OCI-LY1 (cell line): ENCODE results near the gene MYO1D.

ENCODE experiments used
- H2AFZ ChIP-seq: fragments of 200-600 bp; sonication (generic), shearing (Covaris generic); 2 replicates; pipeline ENCODE4 v1.6.0; 2014; ENCODE audit warnings: antibody characterized with exemption, mild to moderate bottlenecking, low read length
- H3F3A ChIP-seq: fragments of 200-600 bp; sonication (generic), shearing (Covaris generic); 2 replicates; pipeline ENCODE4 v1.6.0; 2014; ENCODE audit warnings: mild to moderate bottlenecking, antibody characterized with exemption, low read length, moderate library complexity; ENCODE audit not compliant: insufficient read depth
- H3K27ac ChIP-seq: fragments of 200-600 bp; sonication (generic); 2 replicates; pipeline ENCODE4 v1.5.1; 2014; ENCODE audit warnings: low read length, mixed run types, mild to moderate bottlenecking, low read depth; ENCODE audit not compliant: poor library complexity, severe bottlenecking
- H3K27me3 ChIP-seq: fragments of 200-600 bp; sonication (generic); 2 replicates; pipeline ENCODE4 v1.6.0; 2014; ENCODE audit warnings: antibody characterized with exemption, mild to moderate bottlenecking, low read length, moderate library complexity; ENCODE audit not compliant: insufficient read depth
- H3K36me3 ChIP-seq: fragments of 200-600 bp; sonication (generic); 2 replicates; pipeline ENCODE4 v1.6.1; 2014; ENCODE audit warnings: mild to moderate bottlenecking, antibody characterized with exemption, low read length, moderate library complexity, mixed read lengths; ENCODE audit not compliant: insufficient read depth
- H3K4me1 ChIP-seq: fragments of 200-600 bp; sonication (generic); 2 replicates; pipeline ENCODE4 v1.5.1; 2014; ENCODE audit warnings: mild to moderate bottlenecking, low read length, moderate library complexity; ENCODE audit not compliant: insufficient read depth, severe bottlenecking
- H3K4me2 ChIP-seq: fragments of 200-600 bp; sonication (generic), shearing (Covaris generic); 2 replicates; pipeline ENCODE4 v1.6.1; 2014; ENCODE audit warnings: low read length
- H3K4me3 ChIP-seq: fragments of 200-600 bp; sonication (generic); 2 replicates; pipeline ENCODE4 v1.5.1; 2014; ENCODE audit warnings: low read length, low read depth, mild to moderate bottlenecking, mixed read lengths; ENCODE audit not compliant: poor library complexity, severe bottlenecking
- H3K79me2 ChIP-seq: fragments of 200-600 bp; shearing (Covaris generic); 2 replicates; pipeline ENCODE4 v1.6.1; 2016; ENCODE audit warnings: mixed run types, low read length, mixed read lengths; ENCODE audit not compliant: insufficient read depth
- H3K9ac ChIP-seq: fragments of 200-600 bp; sonication (generic), shearing (Covaris generic); 2 replicates; pipeline ENCODE4 v1.6.1; 2014; ENCODE audit warnings: mild to moderate bottlenecking, low read length, mixed read lengths
- H3K9me2 ChIP-seq: fragments of 200-600 bp; sonication (generic), shearing (Covaris generic); 2 replicates; pipeline ENCODE4 v1.6.1; 2014; ENCODE audit warnings: low read depth, mild to moderate bottlenecking, low read length, mixed read lengths
- H3K9me3 ChIP-seq: fragments of 200-600 bp; shearing (Covaris generic); 2 replicates; pipeline ENCODE4 v1.6.1; 2014; ENCODE audit warnings: low read length, mixed read lengths
- H4K20me1 ChIP-seq: fragments of 200-600 bp; sonication (generic), shearing (Covaris generic); 2 replicates; pipeline ENCODE4 v1.6.0; 2016; ENCODE audit warnings: mild to moderate bottlenecking, low read length; ENCODE audit not compliant: insufficient read depth
- CTCF ChIP-seq: fragments of 200-600 bp; sonication (generic), shearing (Covaris generic); IDR thresholded peaks from 2 replicates; pipeline ENCODE4 v1.5.1; 2017; ENCODE audit warnings: mild to moderate bottlenecking, antibody characterized with exemption, low read length, moderate library complexity, mixed read lengths
- EZH2 ChIP-seq: fragments of 200-600 bp; sonication (generic), shearing (Covaris generic); IDR thresholded peaks from 2 replicates; pipeline ENCODE4 v1.8.0; 2017; ENCODE audit warnings: borderline replicate concordance, mixed run types, mild to moderate bottlenecking, antibody characterized with exemption, low read length, moderate library complexity, mixed read lengths

The MYO1D gene

GRCh38 chr17:32806646-32807045 is 70.3 kb downstream of the MYO1D start:
- H3K9ac ChIP-seq = no peak overlapping the region
- no peak for TF ChIP-seq CTCF
- TF ChIP-seq EZH2 = no peak
- H4K20me1 ChIP-seq = no peaks in the 10 kb centered on the region
- H3K79me2 ChIP-seq = no peaks in the 10 kb centered on the region
- H3K4me2 ChIP-seq = no peak overlapping the region
- H3K36me3 ChIP-seq = no peaks in the 10 kb centered on the region
- H3K9me2 ChIP-seq = no peaks in the 10 kb centered on the region
- no peaks in the 10 kb centered on the region for H3F3A ChIP-seq
- no peak overlapping the region for H3K4me3 ChIP-seq
- H3K4me1 ChIP-seq = no peaks in the 10 kb centered on the region
- no peaks in the 10 kb centered on the region for H3K9me3 ChIP-seq
- H2AFZ ChIP-seq = no peak overlapping the region
- no peaks in the 10 kb centered on the region for H3K27me3 ChIP-seq
- H3K27ac ChIP-seq = no peak overlapping the region

- no peaks in the 10 kb centered on the region for H3K4me1 ChIP-seq
- H3K36me3 ChIP-seq = no peaks in the 10 kb centered on the region
- H2AFZ ChIP-seq = no peak overlapping the region
- H3K4me2 ChIP-seq = no peak overlapping the region
- no peak overlapping the region for H3K27ac ChIP-seq
- H3K27me3 ChIP-seq = no peaks in the 10 kb centered on the region
- H3K4me3 ChIP-seq = no peak overlapping the region
- no peak overlapping the region for H3K9ac ChIP-seq
- H4K20me1 ChIP-seq = no peaks in the 10 kb centered on the region
- no peaks in the 10 kb centered on the region for H3F3A ChIP-seq
- TF ChIP-seq CTCF (no peak), EZH2 (no peak)
- H3K9me3 ChIP-seq = no peaks in the 10 kb centered on the region
- H3K79me2 ChIP-seq = no peaks in the 10 kb centered on the region
- no peaks in the 10 kb centered on the region for H3K9me2 ChIP-seq
Observed at GRCh38 chr17:32805029-32805976, 71.6 kb downstream of the MYO1D start.

- Histone ChIP-seq H3K36me3 (no peaks in the 10 kb centered on the region), H2AFZ (no peak overlapping the region), H3K4me2 (no peak overlapping the region), H3K79me2 (no peaks in the 10 kb centered on the region), H3K9ac (no peak overlapping the region), H3K27ac (no peak overlapping the region), H3K27me3 (no peaks in the 10 kb centered on the region), H3K4me3 (no peak overlapping the region), H3K4me1 (no peaks in the 10 kb centered on the region), H3K9me3 (no peaks in the 10 kb centered on the region), H4K20me1 (no peaks in the 10 kb centered on the region), H3K9me2 (no peaks in the 10 kb centered on the region), H3F3A (no peaks in the 10 kb centered on the region)
- TF ChIP-seq EZH2 (no peak), CTCF (no peak)
Observed at GRCh38 chr17:32803544-32803943, 73.4 kb downstream of the MYO1D start.
